K562 (cell line): Measurements from ENCODE around the gene TRPV6. TPM values are rescaled to one million over a fixed set of nuclear protein-coding genes. Genes with fewer than 3 reads are reported as not detected.

ENCODE experiments used
- CLOCK ChIP-seq: fragments of 250-450 bp; sonication (Bioruptor Pico); IDR thresholded peaks from 2 replicates; pipeline ENCODE4 v1.4.0; 2020; ENCODE audit warnings: mild to moderate bottlenecking, moderate library complexity, borderline replicate concordance
- FOSL1 ChIP-seq: fragments of 200-800 bp; sonication (Bioruptor generic); conservative IDR thresholded peaks from 2 replicates; pipeline ENCODE4 v1.6.1; 2016; ENCODE audit warnings: missing genetic modification characterization, missing compliant biosample characterization
- FOXK2 ChIP-seq, 2 experiments: fragments of 450-650 bp; IDR thresholded peaks in 1 of 2; conservative IDR thresholded peaks in 1 of 2; 2 replicates each; pipeline ENCODE4 v1.6.1; 2016; ENCODE audit warnings: low read depth in 2 of 2, mild to moderate bottlenecking in 1 of 2
- HMGXB4 ChIP-seq: sonication (generic); formaldehyde crosslinking; IDR thresholded peaks from 2 replicates; pipeline ENCODE4 v1.8.1; 2023; ENCODE audit warnings: mild to moderate bottlenecking, missing genetic modification reagents
- ILF3 ChIP-seq: fragments of 450-650 bp; IDR thresholded peaks from 2 replicates; pipeline ENCODE4 v1.6.1; 2018; ENCODE audit warnings: antibody characterized with exemption, mild to moderate bottlenecking, moderate library complexity, borderline replicate concordance
- JUN ChIP-seq, 2 experiments: sonication (generic) in 1 of 2; formaldehyde crosslinking in 1 of 2; IDR thresholded peaks; 2 replicates each; pipeline versions ENCODE4 v1.6.1 to v1.8.0; 2012 to 2022; ENCODE audit warnings: borderline replicate concordance in 2 of 2, mild to moderate bottlenecking in 2 of 2, improper control_type of control experiment in 1 of 2, low read depth in 1 of 2, low read length in 1 of 2, missing genetic modification reagents in 1 of 2
- KAT7 ChIP-seq: sonication (generic); formaldehyde crosslinking; IDR thresholded peaks from 2 replicates; pipeline ENCODE4 v1.8.0; 2022; ENCODE audit warnings: missing genetic modification reagents, mild to moderate bottlenecking, borderline replicate concordance
- PCBP1 ChIP-seq: fragments of 200-400 bp; formaldehyde crosslinking; IDR thresholded peaks from 2 replicates; pipeline ENCODE4 v1.6.1; 2018; ENCODE audit warnings: mild to moderate bottlenecking, low read depth, low read length; ENCODE audit not compliant: poor library complexity, severe bottlenecking
- PHB ChIP-seq: fragments of 250-450 bp; sonication (Bioruptor Pico); IDR thresholded peaks from 2 replicates; pipeline ENCODE4 v1.5.0; 2021
- THRB ChIP-seq: fragments of 450-650 bp; formaldehyde crosslinking; conservative IDR thresholded peaks from 2 replicates; pipeline ENCODE4 v1.4.0; 2022; ENCODE audit warnings: mild to moderate bottlenecking, missing genetic modification characterization
- ZKSCAN8 ChIP-seq: fragments of 200-800 bp; sonication (Bioruptor generic); IDR thresholded peaks from 2 replicates; pipeline ENCODE4 v1.6.1; 2016; ENCODE audit warnings: missing genetic modification characterization, missing compliant biosample characterization
- ZNF778 ChIP-seq: fragments of 450-650 bp; formaldehyde crosslinking; IDR thresholded peaks from 2 replicates; pipeline ENCODE4 v1.4.0; 2020; ENCODE audit warnings: mild to moderate bottlenecking, moderate library complexity
- polyA plus RNA-seq, 8 experiments: library from polyadenylated mRNA; depleted of rRNA in 4 of 8; stranded (reverse) in 5 of 8; unstranded in 3 of 8; fragments of >200 nt; fragmentation: Nextera tagmentation in 2 of 8; fragmentation: Illumina TruSeq in 1 of 8; extraction: Ambion mirVana in 2 of 8; extraction: Trizol in 1 of 8; gene quantifications; 2 replicates each; pipeline versions ENCODE4 v1.2.1 to v1.2.3, GENCODE V29; 2011 to 2014; ENCODE audit warnings: inconsistent platforms in 1 of 8, missing spikeins in 1 of 8
- total RNA-seq, 7 experiments: library from RNA; depleted of rRNA in 6 of 7; stranded (reverse); fragments of >200 nt in 6 of 7; fragmentation: Illumina TruSeq in 2 of 7; extraction: Trizol in 2 of 7; gene quantifications; 2 replicates each; pipeline versions ENCODE4 v1.2.1 to v1.2.3, GENCODE V29; 2011 to 2021; ENCODE audit warnings: low replicate concordance in 1 of 7

The TRPV6 gene
- total and polyA plus RNA-seq, 9 of the 15 experiments (the other 6 are each of a cell fraction or from before 2014, with no cell fraction given), result 0.04 to 0.36 (median 0.11) TPM

GRCh38 chr7:142896741-142897379, 11.3 kb upstream of the TRPV6 start (continued):
- TF ChIP-seq FOXK2 (conservative IDR thresholded peaks at IDR 0.05 in 1 of 2, IDR thresholded peaks at IDR 0.05 in 1 of 2; ENCODE audit: low read depth in 2 of 2) (no peak), PCBP1 (no peak), ILF3 (no peak), KAT7 (CRISPR knock-in tag) (no peak), ZNF778 (CRISPR knock-in tag) (no peak), CLOCK (CRISPR knock-in tag) (no peak), PHB (CRISPR knock-in tag) (no peak), FOSL1 (tag) (no peak), THRB (CRISPR knock-in tag) (no peak), ZKSCAN8 (no peak), JUN (IDR thresholded peaks at IDR 0.05; ENCODE audit: borderline replicate concordance, low read depth, low read length) (no peak), JUN (CRISPR knock-in tag; IDR thresholded peaks at IDR 0.05; ENCODE audit: borderline replicate concordance) (no peak), HMGXB4 (CRISPR knock-in tag) (no peak)
